A172 (cell line): ENCODE results near the gene NOS1AP. TPM values are rescaled to one million over a fixed set of nuclear protein-coding genes. Genes with fewer than 3 reads are reported as not detected.

ENCODE experiments used
- DNase-seq: peaks from one replicate; pipeline ENCODE4 v3.0.0-alpha.2; 2015; ENCODE audit warnings: low spot score
- total RNA-seq: library from RNA; depleted of rRNA; stranded (reverse); fragments of >200 nt; shearing (Covaris generic); gene quantifications from 2 replicates; pipeline ENCODE4 v1.2.3, GENCODE V29; 2014

The NOS1AP gene
- total RNA-seq, 1 experiment from 2014 or later = 2.4 TPM

- no peak for DNase-seq
Measured at GRCh38 chr1:162364498-162364897, 295.0 kb downstream of the NOS1AP start.

DNA sequence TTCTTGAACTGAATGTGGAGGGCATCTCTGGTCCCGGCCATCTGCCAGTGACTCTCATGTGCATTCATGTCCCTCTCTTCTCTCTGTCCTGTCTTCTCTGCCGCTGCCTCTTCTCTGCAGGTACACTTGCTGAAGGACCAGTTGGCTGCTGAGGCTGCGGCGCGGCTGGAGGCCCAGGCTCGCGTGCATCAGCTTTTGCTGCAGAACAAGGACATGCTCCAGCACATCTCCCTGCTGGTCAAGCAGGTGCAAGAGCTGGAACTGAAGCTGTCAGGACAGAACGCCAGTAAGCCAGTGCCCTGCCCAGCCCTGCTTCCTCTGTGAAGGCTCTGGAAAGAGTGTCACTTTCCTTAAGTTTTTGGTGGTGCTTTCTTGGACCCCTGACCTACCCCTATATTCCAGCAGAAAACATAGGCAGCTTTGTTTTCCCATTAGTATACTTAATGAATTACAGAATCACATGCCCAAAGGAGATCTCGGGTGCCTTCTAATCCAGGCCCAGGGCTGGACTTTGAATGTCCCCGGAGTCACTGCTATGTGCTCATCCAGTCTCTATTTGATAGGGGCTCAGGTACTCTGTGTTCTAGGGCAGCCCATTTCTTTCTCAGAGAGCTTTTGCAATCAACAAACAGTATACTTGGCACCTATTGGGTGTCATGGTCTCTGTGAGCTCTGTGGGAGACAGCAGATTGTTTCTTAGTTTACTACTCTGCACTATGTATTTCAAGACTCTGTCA lies 296.0 kb downstream of the NOS1AP start:
- no peak for DNase-seq

GRCh38 chr1:162366149-162366548 lies 296.7 kb downstream of the NOS1AP start:
- no peak for DNase-seq

GRCh38 chr1:162366671-162367070 lies 297.2 kb downstream of the NOS1AP start:
- no peak for DNase-seq

GRCh38 chr1:162367073-162367472 lies 297.6 kb downstream of the NOS1AP start:
- no peak for DNase-seq

DNA sequence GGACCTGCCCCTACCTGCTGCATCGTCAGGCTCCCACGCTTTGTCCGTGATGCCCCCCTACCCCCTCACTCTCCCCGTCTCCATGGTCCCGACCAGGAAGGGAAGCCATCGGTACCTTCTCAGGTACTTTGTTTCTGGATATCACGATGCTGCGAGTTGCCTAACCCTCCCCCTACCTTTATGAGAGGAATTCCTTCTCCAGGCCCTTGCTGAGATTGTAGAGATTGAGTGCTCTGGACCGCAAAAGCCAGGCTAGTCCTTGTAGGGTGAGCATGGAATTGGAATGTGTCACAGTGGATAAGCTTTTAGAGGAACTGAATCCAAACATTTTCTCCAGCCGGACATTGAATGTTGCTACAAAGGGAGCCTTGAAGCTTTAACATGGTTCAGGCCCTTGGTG lies 298.3 kb downstream of the NOS1AP start:
- no peak for DNase-seq

- DNase-seq = no peak
Measured at GRCh38 chr1:162368451-162368850, 299.0 kb downstream of the NOS1AP start.

DNA sequence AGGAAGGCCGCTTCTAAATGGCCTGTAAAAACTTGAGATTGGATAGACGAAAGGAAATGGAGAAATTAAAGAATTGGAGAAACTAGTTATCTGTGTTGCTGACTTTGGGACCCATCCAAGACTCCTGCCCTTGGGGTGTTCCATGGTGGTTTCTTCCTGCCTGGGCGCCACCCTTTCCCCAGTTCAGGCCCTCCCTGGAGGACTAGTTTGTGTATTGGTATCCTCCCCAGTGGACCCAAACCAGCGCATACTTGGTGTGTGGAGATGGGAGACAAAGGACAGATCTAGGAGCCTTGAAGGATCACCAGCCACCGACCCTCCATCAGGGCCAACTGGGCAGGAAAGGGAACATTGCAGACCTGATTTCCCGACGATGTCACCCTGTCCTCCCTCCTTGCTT lies 300.1 kb downstream of the NOS1AP start:
- DNase-seq = no peak

DNA sequence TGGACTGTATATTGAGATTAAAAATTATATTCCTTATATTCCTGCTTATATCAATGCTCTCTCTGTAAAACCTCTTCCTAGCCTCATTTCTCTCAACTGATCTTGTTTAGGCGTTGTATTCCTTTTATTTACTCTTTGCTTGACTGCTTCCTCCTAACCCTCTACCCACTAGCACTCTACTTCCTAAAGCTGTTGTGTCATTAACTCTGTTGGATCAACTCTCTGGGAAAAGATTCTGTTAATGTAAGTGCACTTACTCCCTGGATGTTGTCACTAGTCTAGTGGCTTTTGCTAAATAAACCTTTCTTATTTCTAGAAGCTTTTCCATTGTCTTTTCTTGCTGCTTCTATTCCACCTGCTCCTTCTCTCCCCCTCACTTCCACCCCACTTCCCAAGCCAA lies 300.7 kb downstream of the NOS1AP start:
- DNase-seq = no peak

- DNase-seq = no peak
Measured at GRCh38 chr1:162370721-162371120, 301.2 kb downstream of the NOS1AP start.

DNA sequence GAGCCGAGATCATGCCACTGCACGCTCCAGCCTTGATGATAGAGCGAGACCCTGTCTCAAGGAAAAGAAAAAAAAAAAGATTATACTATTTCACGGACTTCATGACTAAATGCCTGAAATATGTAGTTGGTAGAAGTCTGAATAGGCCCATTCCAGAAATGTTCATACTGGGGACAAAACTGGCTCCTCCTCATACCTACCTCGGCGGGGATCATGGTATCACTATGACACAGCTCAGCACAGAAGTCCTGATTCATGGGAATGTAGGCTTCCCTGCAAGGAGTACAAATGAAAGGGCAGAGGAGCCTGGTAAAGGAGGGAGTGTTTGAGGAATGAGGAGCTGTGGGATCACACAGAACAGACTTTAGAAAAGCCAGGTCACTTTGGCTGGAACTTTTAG lies 302.1 kb downstream of the NOS1AP start:
- DNase-seq = peak; percentile 64

DNA sequence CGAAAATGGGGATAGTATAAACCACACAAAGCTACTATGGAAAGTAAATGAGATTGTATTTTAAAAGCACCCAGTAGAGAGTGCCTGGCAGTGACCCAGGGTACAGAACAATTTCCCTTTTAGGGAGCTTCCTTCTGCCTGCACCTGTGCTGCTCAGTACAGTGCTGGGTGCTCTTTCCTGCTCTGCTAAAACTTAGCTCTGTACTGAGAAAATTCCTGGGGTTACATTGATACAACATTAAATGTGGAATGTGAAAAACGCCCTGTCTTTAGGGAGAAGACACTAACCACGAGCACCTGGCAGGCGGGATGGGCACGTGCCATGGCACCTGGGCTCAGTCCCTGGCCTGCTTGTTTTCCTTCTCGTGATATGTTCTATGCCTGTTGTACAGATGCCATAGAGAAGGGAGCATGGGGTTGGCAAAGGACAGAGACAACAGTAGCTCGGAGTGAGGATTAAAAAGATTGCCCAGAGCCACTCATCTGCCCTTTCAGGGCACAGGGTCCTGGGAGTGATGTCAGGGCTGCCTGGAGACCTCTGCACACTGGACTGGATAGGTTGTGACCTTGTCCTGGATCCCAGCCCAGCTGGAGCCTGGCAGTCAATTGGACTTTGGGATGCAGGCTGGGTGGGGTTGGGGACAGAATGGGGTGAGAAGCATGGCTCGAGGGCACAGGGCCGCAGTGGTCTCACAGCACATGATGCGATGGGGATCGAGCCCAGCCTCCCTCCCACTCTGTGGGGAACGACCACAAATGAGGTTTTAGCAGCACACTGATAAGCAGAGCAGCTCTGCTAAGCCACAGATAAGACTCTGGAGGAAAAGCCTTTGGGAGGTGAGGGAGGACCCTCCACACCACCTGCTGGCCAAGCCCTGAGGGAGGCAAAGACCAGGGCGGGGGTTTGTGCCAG lies 302.9 kb downstream of the NOS1AP start:
- DNase-seq = peak; percentile 72

GRCh38 chr1:162373072-162373427 lies 303.6 kb downstream of the NOS1AP start:
- no peak for DNase-seq

DNA sequence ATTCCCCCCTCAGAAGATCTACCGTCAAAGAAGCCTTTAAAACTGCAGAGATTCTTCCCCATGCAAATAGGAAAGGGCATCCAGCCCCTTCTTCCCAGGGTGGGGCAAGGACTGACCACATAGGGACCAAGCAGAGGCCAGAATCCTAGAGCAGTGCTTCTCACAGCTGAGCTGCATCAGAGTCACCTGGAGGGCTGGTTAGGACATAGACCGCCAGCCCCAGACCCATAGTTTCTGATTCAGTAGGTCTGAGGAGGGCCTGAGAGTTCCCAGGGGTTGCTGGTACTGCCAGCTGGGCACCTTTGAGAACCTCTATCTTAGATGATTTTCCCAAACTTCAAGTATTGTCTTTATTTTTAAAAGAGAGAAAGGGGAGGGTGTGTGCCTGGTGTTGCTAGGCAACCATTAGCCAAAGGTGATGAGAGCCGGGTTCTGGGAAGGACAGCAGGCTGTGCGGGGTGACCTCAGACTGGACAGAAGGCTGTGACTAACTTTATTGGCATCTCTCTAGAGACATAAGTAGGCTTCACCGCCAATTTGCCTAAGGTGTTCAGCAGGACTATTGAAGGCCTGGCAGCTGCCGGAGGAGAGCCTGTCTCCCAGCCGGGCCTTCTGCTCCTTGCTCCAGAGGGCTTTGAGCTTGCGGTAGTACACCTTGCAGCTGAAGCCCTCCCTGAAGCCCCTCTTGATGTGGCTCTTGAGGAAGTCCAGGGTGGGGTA lies 304.2 kb downstream of the NOS1AP start:
- DNase-seq = peak; percentile 95

GRCh38 chr1:162374406-162374805 lies 304.9 kb downstream of the NOS1AP start:
- no peak for DNase-seq

GRCh38 chr1:162375463-162375862 lies 306.0 kb downstream of the NOS1AP start:
- no peak for DNase-seq

- DNase-seq = no peak
Measured at GRCh38 chr1:162376691-162377090, 307.2 kb downstream of the NOS1AP start, which contains the start of gene SPATA46. SPATA46 (minus strand) TSS chr1:162376854; CDS start chr1:162376790, 64 bp downstream.

- DNase-seq = no peak
Measured at GRCh38 chr1:162380061-162380846, 310.8 kb downstream of the NOS1AP start.

GRCh38 chr1:162381383-162381782 lies 311.9 kb downstream of the NOS1AP start, which contains the start of gene C1orf226:
C1orf226 (plus strand) TSS chr1:162381728; CDS start chr1:162381902, 174 bp downstream.
- DNase-seq = peak; percentile 87

DNA sequence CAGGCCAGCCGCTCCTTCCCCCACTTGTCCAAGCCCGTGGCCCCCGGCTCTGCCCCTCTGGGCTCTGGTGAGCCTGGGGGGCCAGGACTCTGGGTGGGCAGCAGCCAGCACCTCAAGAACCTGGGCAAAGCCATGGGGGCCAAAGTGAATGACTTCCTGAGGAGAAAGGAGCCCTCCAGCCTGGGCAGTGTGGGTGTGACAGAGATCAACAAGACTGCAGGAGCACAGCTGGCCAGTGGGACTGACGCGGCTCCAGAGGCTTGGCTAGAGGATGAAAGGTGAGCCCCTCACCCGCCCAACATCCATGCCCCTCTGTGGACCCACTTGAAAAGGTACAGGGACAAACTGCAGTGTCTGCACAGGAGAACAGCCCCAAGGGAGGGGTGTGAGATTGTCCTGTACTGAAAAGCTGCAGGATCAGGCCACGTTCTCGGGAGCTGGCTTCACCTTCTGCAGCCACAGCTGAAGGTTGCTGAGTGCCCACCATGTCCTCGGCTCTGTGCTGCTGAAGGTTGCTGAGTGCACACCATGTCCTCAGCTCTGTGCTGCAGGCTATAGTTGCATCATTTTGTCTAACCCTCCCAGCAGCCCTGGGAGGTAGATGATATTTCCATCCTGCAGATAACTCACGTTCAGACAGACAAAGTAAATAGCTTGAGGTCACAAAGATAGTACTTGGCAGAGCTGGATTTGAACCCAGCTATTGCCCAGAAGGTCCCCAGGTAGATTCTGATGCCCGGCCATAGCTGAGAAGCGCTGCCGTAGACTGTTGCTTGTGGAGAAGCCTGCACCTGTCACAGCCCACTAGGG lies 312.7 kb downstream of the NOS1AP start:
- no peak for DNase-seq
